ENCODE data around the gene UBXN11.
A peak's percentile ranks its signal among the peaks of the same experiment; 100 is the strongest.

UBXN11 gene

GRCh38 chr1:26268290-26269197, 37.9 kb downstream of the UBXN11 start:
- no peak for DNase-seq

DNA sequence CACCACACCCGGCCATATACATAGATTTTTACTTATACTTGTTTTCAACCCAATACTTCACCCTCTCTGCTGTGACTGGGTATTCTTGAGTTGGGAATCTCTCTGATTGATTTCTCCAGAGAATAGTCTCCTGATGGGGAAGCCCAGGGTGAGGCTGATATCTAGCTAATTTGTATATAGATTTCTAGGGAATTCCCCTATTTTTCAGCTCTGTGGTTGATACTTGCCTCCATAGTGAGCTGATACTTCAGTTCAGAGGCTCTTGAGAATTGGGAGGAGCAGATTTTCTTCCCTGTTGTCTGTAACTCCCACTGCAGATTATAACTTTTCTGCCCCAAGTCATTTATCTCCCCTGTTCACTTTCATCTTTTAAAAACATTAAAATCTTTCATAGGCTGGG, 41.0 kb downstream of the UBXN11 start:
- DNase-seq: no peak

GRCh38 chr1:26263212-26263611, 43.2 kb downstream of the UBXN11 start:
- DNase-seq: no peak

GRCh38 chr1:26259578-26259977, 46.9 kb downstream of the UBXN11 start:
- no peak for DNase-seq

GRCh38 chr1:26259005-26259404, 47.4 kb downstream of the UBXN11 start:
- DNase-seq: no peak

GRCh38 chr1:26257222-26257621, 49.2 kb downstream of the UBXN11 start:
- DNase-seq: no peak

DNA sequence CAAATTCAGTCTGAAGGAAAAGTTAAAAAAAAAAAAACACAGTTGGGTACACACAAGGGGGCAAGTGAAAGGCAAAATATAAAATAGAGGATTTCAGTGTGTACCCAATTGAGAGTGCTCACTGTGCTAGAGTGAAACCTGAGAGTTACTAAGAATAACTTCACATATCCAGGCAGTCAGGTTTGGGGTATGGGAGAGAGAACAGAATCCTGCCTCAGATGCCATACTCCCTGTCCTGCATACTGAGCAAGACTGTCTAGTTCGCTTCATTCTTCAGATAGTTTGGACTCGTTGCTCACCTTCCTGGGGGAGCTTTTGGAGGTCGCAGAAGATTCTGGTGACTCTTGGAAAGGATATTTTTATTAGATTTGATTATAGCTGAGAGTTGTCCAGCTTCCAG, 52.0 kb downstream of the UBXN11 start:
- DNase-seq: no peak

- DNase-seq: no peak
These were observed 53.7 kb downstream of the UBXN11 start for GRCh38 chr1:26252718-26253117.

DNA sequence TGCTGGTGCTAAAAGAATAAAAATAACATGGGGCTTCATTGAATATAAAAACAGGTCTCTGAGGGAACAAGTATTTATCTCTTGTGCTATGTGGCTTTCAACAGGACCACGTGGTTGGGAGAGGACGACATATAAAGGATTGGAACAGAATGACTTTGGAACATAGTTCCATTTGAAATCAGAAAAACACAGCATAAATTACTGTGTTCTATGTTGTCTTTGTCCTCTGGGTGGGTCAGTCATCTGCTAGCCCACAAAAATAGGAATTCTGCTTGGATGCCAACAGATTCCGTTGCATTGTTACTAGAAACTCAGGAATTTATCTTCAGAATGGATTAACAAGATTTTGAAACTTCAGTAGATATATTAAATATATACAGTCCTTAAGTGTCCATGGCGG, 66.5 kb downstream of the UBXN11 start:
- no peak for DNase-seq

DNA sequence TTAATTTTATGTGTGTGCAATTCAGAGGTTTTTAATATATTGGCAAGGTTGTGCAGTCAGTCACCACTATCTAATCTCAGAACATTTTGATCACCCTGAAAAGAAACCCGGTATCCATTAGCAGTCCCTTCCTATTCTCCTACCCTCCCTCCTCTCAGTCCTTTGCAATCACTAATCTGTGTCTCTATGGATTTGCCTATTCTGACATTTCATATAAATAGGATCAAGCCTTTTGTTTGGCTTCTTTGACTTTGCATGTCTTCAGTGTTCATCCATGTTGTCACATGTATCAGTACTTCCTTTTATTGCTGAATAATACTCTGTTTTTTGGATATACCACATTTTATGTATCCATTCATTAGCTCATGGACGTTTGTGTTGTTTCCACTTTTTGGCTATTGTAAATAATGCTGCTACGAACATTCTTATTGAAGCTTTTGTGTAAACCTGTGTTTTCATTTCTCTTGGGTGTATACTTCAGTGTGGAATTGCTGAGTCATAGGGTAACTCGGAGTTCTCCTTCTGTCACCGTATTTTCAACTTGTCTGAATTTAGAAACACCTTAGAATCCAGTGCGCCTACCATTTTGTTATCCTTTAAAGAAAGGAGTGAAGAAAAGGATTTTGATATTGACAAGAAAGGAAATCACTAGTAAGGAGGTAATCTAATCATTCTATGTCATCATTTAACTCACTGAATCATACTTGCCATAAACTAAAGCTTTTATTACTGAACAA, 69.0 kb downstream of the UBXN11 start:
- no peak for DNase-seq

GRCh38 chr1:26234644-26235370, 71.6 kb downstream of the UBXN11 start:
- DNase-seq: peak; percentile 15

- DNase-seq: peak; percentile 99
These were observed 72.4 kb downstream of the UBXN11 start, which contains the start of gene CEP85 for GRCh38 chr1:26233903-26234643. TSS of gene CEP85 (plus strand) at chr1:26234200. CDS start at chr1:26239784, 5,584 bp downstream.

All from NCI-H345 (cell line).